Natural killer cell (primary cell): Measurements from ENCODE around the gene WDR86. TPM values are rescaled to one million over a fixed set of nuclear protein-coding genes. Genes with fewer than 3 reads are reported as not detected.

Source experiments
- ATAC-seq, 3 donors: fragments of 150-1000 bp in 2 of 3; fragments of 200-7000 bp in 1 of 3; cut with Tn5 transposase; 1 replicate in 1 of 3; 2 replicates in 2 of 3; pipeline ENCODE4 v1.10.0; 2021; ENCODE audit warnings: mild to moderate bottlenecking in 2 of 3, moderate library complexity in 2 of 3
- DNase-seq, 2 donors: peaks; one replicate each; pipeline versions ENCODE4 v3.0.0 to v3.0.0-alpha.2; 2013 to 2021; ENCODE audit warnings: mixed read lengths in 1 of 2
- H3K27ac ChIP-seq: one replicate; pipeline ENCODE4 v1.5.1; 2013; ENCODE audit warnings: mild to moderate bottlenecking, low read length
- H3K27me3 ChIP-seq: one replicate; pipeline ENCODE4 v1.6.1; 2013; ENCODE audit warnings: low read length; ENCODE audit not compliant: control insufficient read depth, insufficient read depth
- H3K36me3 ChIP-seq: one replicate; pipeline ENCODE4 v1.6.1; 2013; ENCODE audit warnings: low read length; ENCODE audit not compliant: control insufficient read depth, insufficient read depth
- H3K4me1 ChIP-seq: one replicate; pipeline ENCODE4 v1.6.1; 2013; ENCODE audit warnings: low read length; ENCODE audit not compliant: control insufficient read depth, insufficient read depth
- H3K4me3 ChIP-seq: one replicate; pipeline ENCODE4 v1.5.1; 2013; ENCODE audit warnings: low read length
- H3K9me3 ChIP-seq: one replicate; pipeline ENCODE4 v1.6.1; 2013; ENCODE audit warnings: low read length; ENCODE audit not compliant: control insufficient read depth, insufficient read depth
- H3K27ac Mint-ChIP-seq, 2 donors: one replicate each; pipeline ENCODE4 v1.8.0; 2022; ENCODE audit warnings: mild to moderate bottlenecking in 2 of 2, mixed read lengths in 2 of 2, moderate library complexity in 1 of 2
- H3K27me3 Mint-ChIP-seq, 2 donors: one replicate each; pipeline ENCODE4 v1.8.0; 2022; ENCODE audit warnings: low read depth in 2 of 2, mixed read lengths in 2 of 2
- H3K36me3 Mint-ChIP-seq: one replicate; pipeline ENCODE4 v1.8.0; 2022; ENCODE audit warnings: mixed read lengths
- H3K4me1 Mint-ChIP-seq, 2 donors: one replicate each; pipeline ENCODE4 v1.8.0; 2022; ENCODE audit warnings: mixed read lengths in 2 of 2
- H3K4me3 Mint-ChIP-seq: one replicate; pipeline ENCODE4 v1.8.0; 2022; ENCODE audit warnings: mild to moderate bottlenecking, moderate library complexity, mixed read lengths
- H3K9me3 Mint-ChIP-seq, 2 donors: one replicate each; pipeline ENCODE4 v1.8.0; 2022; ENCODE audit warnings: mixed read lengths in 2 of 2
- WGBS: methylation state at CpG from one replicate; pipeline ENCODE4 v1.1.7; 2013; ENCODE audit warnings: missing lambda C conversion rate; ENCODE audit not compliant: insufficient coverage; 5-methylcytosine and 5-hydroxymethylcytosine counted together
- intact Hi-C: fragments of 100-400 bp; cut with micrococcal nuclease; formaldehyde crosslinking; loops from one replicate; pipeline ENCODE4 v1.14.2; 2022
- total RNA-seq, 4 donors: library from RNA; stranded (reverse); fragments of 120-200 nt in 1 of 4; gene quantifications; one replicate each; pipeline versions ENCODE4 v1.2.3 to v1.2.4, GENCODE V29; 2013 to 2022
- TF ChIP-seq, protein P1 (sequence below): fragments of 200-600 bp; IDR thresholded peaks from one replicate; pipeline ENCODE4 v1.8.0; 2022; ENCODE audit warnings: antibody characterized with exemption

Gene WDR86
- total RNA-seq, 3 donors from 2014 or later (not counting 1 experiment from before 2014, with no cell fraction given): 1.6 to 4.6 (median 2.1) TPM

DNA sequence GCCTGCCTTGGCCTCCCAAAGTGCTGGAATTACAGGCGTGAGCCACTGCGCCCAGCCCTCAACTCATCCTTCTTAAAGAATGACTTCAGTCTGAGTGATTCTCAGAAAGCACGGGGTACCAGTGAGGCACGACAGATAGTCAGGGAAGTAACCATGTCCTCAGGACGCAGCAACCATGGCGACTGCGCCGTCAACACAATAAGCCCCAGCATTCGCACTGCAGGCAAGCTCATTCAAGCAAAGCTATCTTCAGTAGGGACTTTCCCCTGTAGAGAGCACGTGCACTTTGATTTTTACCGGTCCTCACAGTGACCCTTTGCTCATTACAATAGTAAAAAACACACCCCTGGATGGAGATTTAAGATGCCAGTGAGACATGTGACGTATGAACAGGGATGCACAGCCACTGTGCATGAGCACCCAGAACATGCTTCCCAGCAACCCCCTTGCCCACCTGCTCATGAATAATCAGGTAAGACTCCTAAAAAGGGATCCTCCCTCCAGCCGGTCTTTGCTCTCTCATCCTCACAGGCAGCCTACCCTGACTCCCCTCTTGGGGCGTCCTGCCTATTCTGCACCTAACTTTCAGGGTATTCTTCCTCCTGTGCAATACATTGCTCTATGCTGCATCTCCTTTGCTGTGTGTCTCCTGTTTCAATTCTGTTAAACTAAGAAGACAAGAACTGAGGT lies 9.1 kb downstream of the WDR86 start:
- ATAC-seq (no peak), DNase-seq (peak in 1 of 2 donors; percentile 41)
- TF ChIP-seq, protein P1, sequence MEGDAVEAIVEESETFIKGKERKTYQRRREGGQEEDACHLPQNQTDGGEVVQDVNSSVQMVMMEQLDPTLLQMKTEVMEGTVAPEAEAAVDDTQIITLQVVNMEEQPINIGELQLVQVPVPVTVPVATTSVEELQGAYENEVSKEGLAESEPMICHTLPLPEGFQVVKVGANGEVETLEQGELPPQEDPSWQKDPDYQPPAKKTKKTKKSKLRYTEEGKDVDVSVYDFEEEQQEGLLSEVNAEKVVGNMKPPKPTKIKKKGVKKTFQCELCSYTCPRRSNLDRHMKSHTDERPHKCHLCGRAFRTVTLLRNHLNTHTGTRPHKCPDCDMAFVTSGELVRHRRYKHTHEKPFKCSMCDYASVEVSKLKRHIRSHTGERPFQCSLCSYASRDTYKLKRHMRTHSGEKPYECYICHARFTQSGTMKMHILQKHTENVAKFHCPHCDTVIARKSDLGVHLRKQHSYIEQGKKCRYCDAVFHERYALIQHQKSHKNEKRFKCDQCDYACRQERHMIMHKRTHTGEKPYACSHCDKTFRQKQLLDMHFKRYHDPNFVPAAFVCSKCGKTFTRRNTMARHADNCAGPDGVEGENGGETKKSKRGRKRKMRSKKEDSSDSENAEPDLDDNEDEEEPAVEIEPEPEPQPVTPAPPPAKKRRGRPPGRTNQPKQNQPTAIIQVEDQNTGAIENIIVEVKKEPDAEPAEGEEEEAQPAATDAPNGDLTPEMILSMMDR: no peak
- Histone ChIP-seq H3K4me3 (no peak overlapping the region), H3K27me3 (no peaks in the 10 kb centered on the region), H3K36me3 (no peaks in the 10 kb centered on the region), H3K27ac (no peak overlapping the region), H3K4me1 (peaks cover 10% of the 10 kb centered on the region), H3K9me3 (no peaks in the 10 kb centered on the region)
- 66% methylated on average over 14 of the region's 14 CpGs for WGBS
- H3K4me1 Mint-ChIP-seq: peaks cover 0 to 4% of the 10 kb centered on the region in 2 donors
- intact Hi-C loops: no loop called here
- H3K9me3 Mint-ChIP-seq: no peaks in the 10 kb centered on the region
- H3K27ac Mint-ChIP-seq: no peak overlapping the region
- H3K27me3 Mint-ChIP-seq: no peaks in the 10 kb centered on the region
- H3K36me3 Mint-ChIP-seq: no peaks in the 10 kb centered on the region
- H3K4me3 Mint-ChIP-seq: no peak overlapping the region

- Mint-ChIP-seq H3K36me3 (no peaks in the 10 kb centered on the region), H3K9me3 (no peaks in the 10 kb centered on the region), H3K27ac (no peak overlapping the region), H3K4me3 (no peak overlapping the region), H3K4me1 (peaks cover 0 to 4% of the 10 kb centered on the region in 2 donors), H3K27me3 (no peaks in the 10 kb centered on the region)
- H3K27ac ChIP-seq: no peak overlapping the region
- intact Hi-C loops: no loop called here
- DNase-seq (no peak), ATAC-seq (no peak)
- H3K4me3 ChIP-seq: no peak overlapping the region
- peaks cover 10% of the 10 kb centered on the region for H3K4me1 ChIP-seq
- no peaks in the 10 kb centered on the region for H3K36me3 ChIP-seq
- H3K27me3 ChIP-seq: no peaks in the 10 kb centered on the region
- 92% methylated on average over 14 of the region's 14 CpGs for WGBS
- TF ChIP-seq, protein P1: no peak
- H3K9me3 ChIP-seq: no peaks in the 10 kb centered on the region
These were observed 9.9 kb downstream of the WDR86 start for GRCh38 chr7:151399906-151400305.

DNA sequence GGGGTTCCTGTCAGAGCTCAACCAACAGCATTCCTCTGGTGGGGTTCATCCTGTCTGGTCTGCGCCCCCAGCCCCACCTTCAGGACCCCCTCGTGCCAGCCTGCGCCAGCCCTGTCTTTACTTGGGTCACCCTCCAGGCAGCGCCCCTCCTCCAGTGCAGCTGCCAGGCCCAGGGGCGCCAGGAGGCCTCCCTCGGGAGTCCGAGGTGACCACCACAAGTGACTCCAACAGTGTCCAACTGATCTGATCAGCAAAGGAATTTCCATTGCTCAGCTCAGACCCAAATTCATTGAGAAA lies 10.6 kb downstream of the WDR86 start:
- DNase-seq: no peak
- H3K9me3 Mint-ChIP-seq: no peaks in the 10 kb centered on the region
- H3K27ac Mint-ChIP-seq: no peak overlapping the region
- no peak overlapping the region for H3K4me3 ChIP-seq
- no peak for ATAC-seq
- H3K27me3 ChIP-seq: no peaks in the 10 kb centered on the region
- TF ChIP-seq, protein P1: no peak
- H3K4me1 ChIP-seq: peaks cover 6% of the 10 kb centered on the region
- H3K27ac ChIP-seq: no peak overlapping the region
- 94% methylated on average over 7 of the region's 7 CpGs for WGBS
- intact Hi-C loops: no loop called here
- H3K36me3 ChIP-seq: no peaks in the 10 kb centered on the region
- peaks cover 0 to 4% of the 10 kb centered on the region in 2 donors for H3K4me1 Mint-ChIP-seq
- no peaks in the 10 kb centered on the region for H3K27me3 Mint-ChIP-seq
- H3K9me3 ChIP-seq: no peaks in the 10 kb centered on the region
- H3K36me3 Mint-ChIP-seq: no peaks in the 10 kb centered on the region
- H3K4me3 Mint-ChIP-seq: no peak overlapping the region
